Kidney (tissue), 14 donors: ENCODE data around the gene BOLA2B. TPM values are rescaled to one million over a fixed set of nuclear protein-coding genes. Genes with fewer than 3 reads are reported as not detected.

Source experiments
- DNase-seq, 5 donors: peaks; one replicate each; pipeline ENCODE4 v3.0.0-alpha.2; 2013 to 2020
- FAIRE-seq: peaks from 2 replicates; lab custom pipeline; 2012; peaks lifted over from hg19 to GRCh38; lab: Jason Lieb, UNC
- H3K27ac ChIP-seq, 2 donors: one replicate each; pipeline ENCODE4 v1.7.0; 2013; ENCODE audit warnings: low read depth in 2 of 2, low read length in 2 of 2, inconsistent platforms in 1 of 2
- H3K27me3 ChIP-seq: one replicate; pipeline ENCODE4 v1.7.1; 2013; ENCODE audit warnings: low read length, inconsistent platforms; ENCODE audit not compliant: control insufficient read depth, insufficient read depth
- H3K36me3 ChIP-seq, 3 donors: one replicate each; pipeline versions ENCODE4 v1.7.0 to v1.7.1; 2013; ENCODE audit warnings: low read length in 3 of 3, control low read depth in 1 of 3, inconsistent platforms in 1 of 3; ENCODE audit not compliant: insufficient read depth in 3 of 3, control insufficient read depth in 2 of 3
- H3K4me1 ChIP-seq, 3 donors: one replicate each; pipeline versions ENCODE4 v1.7.0 to v1.7.1; 2013; ENCODE audit warnings: low read length in 3 of 3, inconsistent platforms in 1 of 3, low read depth in 1 of 3; ENCODE audit not compliant: control insufficient read depth in 2 of 3, insufficient read depth in 2 of 3
- H3K4me3 ChIP-seq, 3 donors: one replicate each; pipeline versions ENCODE4 v1.7.0 to v1.8.1; 2013; ENCODE audit warnings: low read length in 3 of 3, control low read depth in 1 of 3, inconsistent platforms in 1 of 3
- H3K9ac ChIP-seq, 3 donors: one replicate each; pipeline versions ENCODE4 v1.7.0 to v1.7.1; 2013; ENCODE audit warnings: low read length in 3 of 3, control low read depth in 1 of 3, inconsistent platforms in 1 of 3
- H3K9me3 ChIP-seq, 3 donors: one replicate each; pipeline versions ENCODE4 v1.7.0 to v1.7.1; 2013; ENCODE audit warnings: low read length in 3 of 3, control low read depth in 1 of 3, inconsistent platforms in 1 of 3; ENCODE audit not compliant: control insufficient read depth in 2 of 3, insufficient read depth in 1 of 3
- intact Hi-C: fragments of 100-400 bp; cut with DNase I; formaldehyde crosslinking; loops from one replicate; pipeline ENCODE4 v1.11.1; 2022
- polyA plus RNA-seq: library from polyadenylated mRNA; stranded (reverse); fragments of 350-450 nt; fragmentation: Illumina TruSeq; extraction: RNeasy Lipid Tissue Mini Kit (QIAGEN cat#74804); gene quantifications from one replicate; pipeline ENCODE4 v1.2.3, GENCODE V29; 2014; ENCODE audit warnings: low read depth, low replicate concordance; ENCODE audit not compliant: insufficient read depth
- total RNA-seq: library from RNA; stranded (reverse); fragmentation: NEBNext Ultra II Directional; extraction: Animal tissue kit (Norgen Biotek cat#: 25700); gene quantifications from one replicate; pipeline ENCODE4 v1.2.1, GENCODE V29; 2021
- TF ChIP-seq, protein P1 (sequence below): IDR thresholded peaks from 3 replicates; pipeline ENCODE4 v1.5.1; 2012; ENCODE audit warnings: mild to moderate bottlenecking, moderate library complexity, borderline replicate concordance; ENCODE audit not compliant: insufficient read depth; ENCODE audit errors: extremely low read depth
- donor health status: control.
- donor health status: control.
- donor health status: control.
- donor health status: control.
- donor health status: control.
- donor health status: DM: yes; HTN: yes; CAD: no.
- donor health status: Normal renal cell carcinoma (clear cell type).

BOLA2B gene
- total and polyA plus RNA-seq, 2 donors from 2014 or later = 77.6 to 177 TPM

- Histone ChIP-seq H3K9me3 (no peaks in the 10 kb centered on the region), H3K27me3 (no peaks in the 10 kb centered on the region), H3K9ac (no peak overlapping the region), H3K4me3 (no peak overlapping the region), H3K27ac (no peak overlapping the region), H3K36me3 (no peaks in the 10 kb centered on the region), H3K4me1 (peaks cover 0 to 2% (median 0%) of the 10 kb centered on the region in 3 donors)
- intact Hi-C loops = no loop called here
- TF ChIP-seq, protein P1, sequence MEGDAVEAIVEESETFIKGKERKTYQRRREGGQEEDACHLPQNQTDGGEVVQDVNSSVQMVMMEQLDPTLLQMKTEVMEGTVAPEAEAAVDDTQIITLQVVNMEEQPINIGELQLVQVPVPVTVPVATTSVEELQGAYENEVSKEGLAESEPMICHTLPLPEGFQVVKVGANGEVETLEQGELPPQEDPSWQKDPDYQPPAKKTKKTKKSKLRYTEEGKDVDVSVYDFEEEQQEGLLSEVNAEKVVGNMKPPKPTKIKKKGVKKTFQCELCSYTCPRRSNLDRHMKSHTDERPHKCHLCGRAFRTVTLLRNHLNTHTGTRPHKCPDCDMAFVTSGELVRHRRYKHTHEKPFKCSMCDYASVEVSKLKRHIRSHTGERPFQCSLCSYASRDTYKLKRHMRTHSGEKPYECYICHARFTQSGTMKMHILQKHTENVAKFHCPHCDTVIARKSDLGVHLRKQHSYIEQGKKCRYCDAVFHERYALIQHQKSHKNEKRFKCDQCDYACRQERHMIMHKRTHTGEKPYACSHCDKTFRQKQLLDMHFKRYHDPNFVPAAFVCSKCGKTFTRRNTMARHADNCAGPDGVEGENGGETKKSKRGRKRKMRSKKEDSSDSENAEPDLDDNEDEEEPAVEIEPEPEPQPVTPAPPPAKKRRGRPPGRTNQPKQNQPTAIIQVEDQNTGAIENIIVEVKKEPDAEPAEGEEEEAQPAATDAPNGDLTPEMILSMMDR = no peak
- FAIRE-seq = no peak
- no peak for DNase-seq
These were observed 7.1 kb downstream of the BOLA2B start for GRCh38 chr16:30186444-30186781.

DNA sequence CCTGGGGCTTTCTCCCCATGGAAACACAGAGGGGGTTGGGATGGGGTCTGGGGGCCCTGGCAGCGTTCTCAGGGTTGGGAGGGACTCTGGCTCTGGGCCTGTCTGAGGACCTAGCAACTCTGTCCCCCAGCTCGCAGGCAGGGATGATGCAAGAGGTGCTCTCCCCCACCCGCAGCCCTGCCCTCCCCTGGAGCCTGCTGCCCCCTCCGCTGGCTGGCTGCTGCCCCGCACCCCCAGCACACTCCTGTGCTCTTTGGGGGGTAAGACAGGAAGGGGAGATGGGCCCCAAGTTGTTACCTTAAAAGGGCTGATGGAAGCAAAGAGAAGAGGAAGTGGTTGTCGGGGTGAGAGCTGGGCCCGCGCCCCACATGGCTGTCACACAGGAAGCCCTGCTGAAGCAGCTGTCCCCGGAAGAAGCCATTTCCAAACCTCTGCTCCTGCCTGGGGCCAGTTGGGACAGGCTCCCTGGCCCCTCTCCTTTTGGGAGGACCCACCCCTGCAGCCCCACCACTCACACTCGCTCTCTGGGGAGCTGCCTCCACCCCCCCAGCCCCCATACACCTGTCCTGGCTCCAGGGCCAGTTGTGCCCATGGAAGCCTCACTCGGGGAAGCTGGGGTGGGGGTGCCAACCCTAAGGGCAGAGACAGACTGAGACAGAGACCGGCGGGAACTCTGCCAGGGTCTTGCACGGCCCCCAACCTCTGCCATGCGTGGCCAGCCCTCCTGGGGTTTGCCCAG, 7.6 kb downstream of the BOLA2B start:
- no peaks in the 10 kb centered on the region for H3K27me3 ChIP-seq
- no peaks in the 10 kb centered on the region for H3K9me3 ChIP-seq
- peak overlapping the region in 1 of 2 donors; percentile 32 for H3K27ac ChIP-seq
- FAIRE-seq (no peak), DNase-seq (peak in 2 of 5 donors; percentile 49 to 88)
- H3K9ac ChIP-seq = no peak overlapping the region
- peaks cover 0 to 2% (median 0%) of the 10 kb centered on the region in 3 donors for H3K4me1 ChIP-seq
- no peaks in the 10 kb centered on the region for H3K36me3 ChIP-seq
- TF ChIP-seq, protein P1 = no peak
- H3K4me3 ChIP-seq = no peak overlapping the region
- intact Hi-C loops = no loop called here

- FAIRE-seq = no peak
- H3K4me3 ChIP-seq = peak overlapping the region in 1 of 3 donors; percentile 9
These were observed 8.4 kb downstream of the BOLA2B start for GRCh38 chr16:30184891-30185682.

More at GRCh38 chr16:30184891-30185682, 8.4 kb downstream of the BOLA2B start:
- Histone ChIP-seq H3K9me3 (no peaks in the 10 kb centered on the region), H3K9ac (no peak overlapping the region), H3K36me3 (no peaks in the 10 kb centered on the region), H3K27ac (peak overlapping the region in 1 of 2 donors; percentile 32), H3K4me1 (peaks cover 0 to 2% (median 0%) of the 10 kb centered on the region in 3 donors), H3K27me3 (no peaks in the 10 kb centered on the region)
- intact Hi-C loops = no loop called here
- TF ChIP-seq, protein P1 = no peak
- peak in 2 of 5 donors; percentile 60 to 77 for DNase-seq
